GM12878 (cell line): ENCODE data around the gene TSEN34. TPM values are rescaled to one million over a fixed set of nuclear protein-coding genes. Genes with fewer than 3 reads are reported as not detected.
A peak's percentile ranks its signal among the peaks of the same experiment; 100 is the strongest.

Experiments
- ATAC-seq: fragments of 200-7000 bp; cut with Tn5 transposase; 3 replicates; pipeline ENCODE4 v1.9.1; 2020; ENCODE audit warnings: mild to moderate bottlenecking, moderate library complexity
- BruUV-seq: library from RNA; stranded (reverse); fragments of 400-500 nt; replicated peaks from 2 replicates; lab custom pipeline; 2021; lab: Mats Ljungman, UMichigan
- CTCF ChIA-PET: fragments of 300-600 bp; sonication (Branson Sonifier 250); formaldehyde crosslinking; extraction: SDS; loops from one replicate; lab custom pipeline; 2021; ENCODE audit warnings: inconsistent platforms; lab: Yijun Ruan, JAX
- POLR2A ChIA-PET: fragments of 350-600 bp; formaldehyde crosslinking; extraction: SDS; loops from one replicate; lab custom pipeline; 2021; ENCODE audit warnings: inconsistent platforms; lab: Charles Lee
- RAD21 ChIA-PET: fragments of 300-600 bp; sonication (Branson Sonifier 250); formaldehyde crosslinking; loops from one replicate; lab custom pipeline; 2023; ENCODE audit warnings: antibody characterized with exemption; ENCODE audit not compliant: unreplicated experiment; lab: Charles Lee
- SMC1A ChIA-PET: fragments of 300-600 bp; sonication (Branson Sonifier 250); formaldehyde crosslinking; loops from one replicate; lab custom pipeline; 2023; ENCODE audit not compliant: unreplicated experiment, uncharacterized antibody; lab: Charles Lee
- DNase-seq: peaks from one replicate; pipeline ENCODE4 v3.0.0-alpha.2; 2011; ENCODE audit warnings: low read depth, low spot score
- FAIRE-seq: peaks from 3 replicates; lab custom pipeline; 2011; peaks lifted over from hg19 to GRCh38; lab: Jason Lieb, UNC
- H2AFZ ChIP-seq: 2 replicates; pipeline ENCODE4 v1.6.0; 2011; ENCODE audit warnings: low read depth, low read length, control low read depth; ENCODE audit not compliant: control insufficient read depth
- H3K27ac ChIP-seq: 2 replicates; pipeline ENCODE4 v1.5.1; 2011; ENCODE audit warnings: control low read depth; ENCODE audit not compliant: control insufficient read depth, insufficient read depth
- H3K27me3 ChIP-seq, 2 experiments: replicated peaks in 1 of 2; 2 replicates each; pipeline versions ENCODE4 v1.6.0 to v1.6.1; 2011; ENCODE audit warnings: low read length in 1 of 2; ENCODE audit not compliant: control insufficient read depth in 2 of 2, insufficient read depth in 2 of 2
- H3K36me3 ChIP-seq, 2 experiments: 2 replicates each; pipeline ENCODE4 v1.5.1; 2011; ENCODE audit warnings: low read length in 1 of 2; ENCODE audit not compliant: control insufficient read depth in 2 of 2, insufficient read depth in 2 of 2
- H3K4me1 ChIP-seq: 2 replicates; pipeline ENCODE4 v1.6.1; 2011; ENCODE audit warnings: mild to moderate bottlenecking, low read length, moderate library complexity, mixed read lengths; ENCODE audit not compliant: control insufficient read depth, insufficient read depth
- H3K4me2 ChIP-seq: 2 replicates; pipeline ENCODE4 v1.6.0; 2011; ENCODE audit warnings: control low read depth; ENCODE audit not compliant: control insufficient read depth, insufficient read depth
- H3K4me3 ChIP-seq: fragments of 200-600 bp; sonication (generic); 2 replicates; pipeline ENCODE4 v1.5.1; 2016
- H3K79me2 ChIP-seq: 2 replicates; pipeline ENCODE4 v1.6.0; 2011; ENCODE audit warnings: low read length; ENCODE audit not compliant: control insufficient read depth, insufficient read depth
- H3K9ac ChIP-seq: 2 replicates; pipeline ENCODE4 v1.8.0; 2011; ENCODE audit warnings: low read length, control low read depth, mixed read lengths; ENCODE audit not compliant: control insufficient read depth, insufficient read depth
- H3K9me3 ChIP-seq: replicated peaks from 3 replicates; pipeline ENCODE4 v1.5.1; 2011; ENCODE audit warnings: mild to moderate bottlenecking, low read length; ENCODE audit not compliant: control insufficient read depth, insufficient read depth
- H4K20me1 ChIP-seq: 2 replicates; pipeline ENCODE4 v1.6.0; 2011; ENCODE audit not compliant: control insufficient read depth, insufficient read depth
- CHD1 ChIP-seq: IDR thresholded peaks from 2 replicates; pipeline ENCODE4 v1.6.1; 2012; ENCODE audit warnings: low read depth, low read length, improper control_type of control experiment
- CREM ChIP-seq: IDR thresholded peaks from 2 replicates; pipeline ENCODE4 v1.6.1; 2014; ENCODE audit warnings: antibody characterized with exemption, low read depth
- FOXK2 ChIP-seq: fragments of 450-650 bp; IDR thresholded peaks from 2 replicates; pipeline ENCODE4 v1.6.1; 2017; ENCODE audit warnings: mild to moderate bottlenecking, moderate library complexity
- HCFC1 ChIP-seq: fragments of 150-350 bp; IDR thresholded peaks from 2 replicates; pipeline ENCODE4 v1.6.1; 2014; ENCODE audit warnings: low read length
- KAT2A ChIP-seq: conservative IDR thresholded peaks from 2 replicates; pipeline ENCODE4 v1.6.1; 2011; ENCODE audit warnings: low read depth, low read length; ENCODE audit not compliant: control insufficient read depth
- MAX ChIP-seq: IDR thresholded peaks from 2 replicates; pipeline ENCODE4 v1.6.1; 2012; ENCODE audit warnings: low read depth, low read length, improper control_type of control experiment
- NFYB ChIP-seq: IDR thresholded peaks from 2 replicates; pipeline ENCODE4 v1.6.1; 2011; ENCODE audit warnings: low read depth, mild to moderate bottlenecking, low read length, improper control_type of control experiment, moderate library complexity; ENCODE audit not compliant: insufficient read depth
- POLR2A ChIP-seq: IDR thresholded peaks from 2 replicates; pipeline ENCODE4 v1.6.1; 2011; ENCODE audit warnings: low read depth, mild to moderate bottlenecking, low read length
- RUNX3 ChIP-seq: IDR thresholded peaks from 2 replicates; pipeline ENCODE4 v1.6.1; 2012; ENCODE audit warnings: low read length, inconsistent platforms
- SMAD1 ChIP-seq: fragments of 450-650 bp; IDR thresholded peaks from 2 replicates; pipeline ENCODE4 v1.6.1; 2018; ENCODE audit warnings: mild to moderate bottlenecking, low read depth; ENCODE audit not compliant: partially characterized antibody
- USF1 ChIP-seq: IDR thresholded peaks from 2 replicates; pipeline ENCODE4 v1.6.1; 2011; ENCODE audit warnings: borderline replicate concordance, low read depth, mild to moderate bottlenecking, moderate library complexity, mixed read lengths, low read length; ENCODE audit not compliant: insufficient read depth; ENCODE audit errors: extremely low read length
- ZNF687 ChIP-seq: fragments of 450-650 bp; IDR thresholded peaks from 2 replicates; pipeline ENCODE4 v1.6.1; 2017; ENCODE audit warnings: mild to moderate bottlenecking, moderate library complexity
- WGBS: methylation state at CpG from one replicate; pipeline ENCODE4 v1.1.6; 2016; ENCODE audit warnings: low lambda C conversion rate; ENCODE audit not compliant: insufficient replicate concordance, insufficient coverage; ENCODE audit errors: missing lambda C conversion rate; 5-methylcytosine and 5-hydroxymethylcytosine counted together
- in situ Hi-C: fragments of 300-500 bp; cut with MboI; formaldehyde crosslinking; loops from 9 replicates; pipeline ENCODE4 v1.14.3; 2018; ENCODE audit warnings: mixed read lengths
- intact Hi-C: fragments of 100-400 bp; cut with micrococcal nuclease; formaldehyde crosslinking; loops from one replicate; pipeline ENCODE4 v1.14.2; 2022; ENCODE audit not compliant: unreplicated experiment
- polyA plus RNA-seq, 11 experiments: library from polyadenylated mRNA; depleted of rRNA in 4 of 11; unstranded in 6 of 11; stranded (reverse) in 5 of 11; fragments of >200 nt; fragmentation: Nextera tagmentation in 4 of 11; fragmentation: Illumina TruSeq in 1 of 11; extraction: Ambion mirVana in 4 of 11; extraction: Trizol in 1 of 11; gene quantifications; 1 replicate in 1 of 11; 2 replicates in 10 of 11; pipeline versions ENCODE4 v1.2.1 to v1.2.3, GENCODE V29; 2011 to 2016; ENCODE audit warnings: inconsistent platforms in 2 of 11, missing spikeins in 2 of 11, low read depth in 1 of 11
- total RNA-seq, 4 experiments: library from RNA; depleted of rRNA in 3 of 4; stranded (reverse); fragments of >200 nt in 3 of 4; fragmentation: Illumina TruSeq in 1 of 4; extraction: Trizol in 1 of 4; gene quantifications; 2 replicates each; pipeline versions ENCODE4 v1.2.1 to v1.2.3, GENCODE V29; 2013 to 2021

The TSEN34 gene
- total and polyA plus RNA-seq, 10 of the 15 experiments (the other 5 are each of a cell fraction or from before 2014, with no cell fraction given), result 1.0 to 35.9 (median 16.8) TPM

DNA sequence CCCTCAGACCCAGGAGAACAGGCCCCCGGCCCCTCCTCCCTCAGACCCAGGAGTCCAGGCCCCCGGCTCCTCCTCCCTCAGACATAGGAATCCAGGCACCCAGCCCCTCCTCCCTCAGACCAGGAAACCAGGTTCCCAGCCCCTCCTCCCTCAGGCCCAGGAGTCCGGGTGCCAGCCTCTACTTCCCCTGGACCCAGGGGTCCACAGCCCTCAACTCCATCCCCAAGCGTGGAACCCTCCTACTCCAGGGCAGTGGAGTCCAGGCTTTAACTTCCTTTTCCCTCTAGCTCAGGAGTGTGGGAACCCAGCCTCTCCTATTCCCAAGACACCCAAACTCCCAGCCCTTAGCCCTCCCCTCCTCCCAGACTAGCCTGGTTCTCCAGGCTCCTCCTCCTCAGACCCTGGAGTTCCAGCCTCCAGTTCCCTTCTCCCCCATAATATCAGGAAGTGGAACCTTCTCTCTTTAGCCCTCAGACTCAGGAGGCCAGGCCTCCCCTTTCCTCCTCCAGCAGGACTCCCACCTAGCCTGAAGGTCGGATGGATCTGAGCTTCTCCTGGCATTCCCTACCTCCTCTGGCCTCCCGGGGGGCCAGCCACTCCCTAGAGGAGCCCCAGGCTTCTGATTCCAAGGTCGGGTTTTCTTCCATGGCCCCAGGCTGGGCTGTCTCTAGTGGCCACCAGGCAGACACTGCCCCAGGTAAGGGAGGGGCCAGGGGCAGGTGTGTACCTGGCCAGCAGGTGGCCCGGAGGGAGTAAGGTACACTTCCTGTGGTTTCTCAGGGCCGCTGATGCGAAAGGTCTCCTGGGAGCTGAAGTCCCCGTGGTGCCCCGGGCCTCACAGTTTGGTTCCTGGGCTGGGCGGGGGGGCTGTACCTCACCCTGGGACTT lies 18.4 kb upstream of the TSEN34 start, which contains the start of gene TMC4 (continued):
- TF ChIP-seq ZNF687 (no peak), RUNX3 (0 out of 2 replicates have a peak, but pooled peaks have one; percentile 11)

DNA sequence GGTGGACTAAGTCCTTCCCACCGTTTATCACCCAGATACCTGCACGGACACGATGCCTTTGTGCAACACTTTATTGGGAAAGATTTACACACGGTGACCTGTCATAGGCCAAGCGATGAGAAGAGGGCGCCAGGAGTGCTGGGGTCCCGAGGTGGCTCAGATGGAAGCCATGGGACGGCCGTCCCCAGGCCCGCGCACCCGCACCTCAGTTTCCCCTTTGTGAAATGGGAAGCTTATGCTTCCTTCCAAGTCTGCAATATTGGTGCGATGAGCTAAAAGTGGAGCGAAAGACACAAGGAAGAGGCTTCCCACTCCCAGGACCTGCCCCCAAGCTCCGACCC lies 17.8 kb upstream of the TSEN34 start:
- Histone ChIP-seq H3K27ac (no peak overlapping the region), H4K20me1 (no peaks in the 10 kb centered on the region), H3K27me3 (no peaks in the 10 kb centered on the region), H3K4me3 (no peak overlapping the region), H3K4me1 (no peaks in the 10 kb centered on the region), H3K9me3 (no peaks in the 10 kb centered on the region), H2AFZ (no peak overlapping the region), H3K36me3 (no peaks in the 10 kb centered on the region), H3K4me2 (no peak overlapping the region), H3K9ac (no peak overlapping the region), H3K79me2 (no peaks in the 10 kb centered on the region)
- ATAC-seq, result no peak
- TF ChIP-seq USF1, result no peak
- no peak for TF ChIP-seq POLR2A
- TF ChIP-seq HCFC1, result no peak
- no peak for TF ChIP-seq SMAD1
- no peak for TF ChIP-seq CHD1
- no peak for TF ChIP-seq CREM
- no peak for TF ChIP-seq NFYB
- no peak for TF ChIP-seq FOXK2
- TF ChIP-seq MAX, result no peak
- no peak for TF ChIP-seq KAT2A
- in situ Hi-C loops, result no loop called here
- SMC1A ChIA-PET, result interaction anchor here (1.3 kb wide), 1 partner anchor 217 kb away, joined by 4 read pairs; no protein-coding TSS in a partner anchor
- POLR2A ChIA-PET, result no interaction called here
- no TSS peak for BruUV-seq
- DNase-seq, result no peak
- intact Hi-C loops, result no loop called here
- RAD21 ChIA-PET, result no interaction called here
- WGBS, result 50% methylated on average over 13 of the region's 15 CpGs
- no peak for FAIRE-seq
- CTCF ChIA-PET, result interaction anchor here (1.0 to 1.4 kb wide), 3 partner anchors 16 to 65 kb away, joined by 3 to 5 read pairs (median 4); partner anchors contain the start of genes CNOT3 and MBOAT7
